T47D (cell line): ENCODE results near the gene GALNT17.

Experiments
- DNase-seq, 2 experiments: peaks; one replicate each; pipeline versions ENCODE4 v3.0.0 to v3.0.0-alpha.2; 2011 to 2012; ENCODE audit warnings: low read depth in 1 of 2, low spot score in 1 of 2
- JUND ChIP-seq: IDR thresholded peaks from 2 replicates; pipeline ENCODE4 v1.6.1; 2012; ENCODE audit warnings: low read depth
- in situ Hi-C: cut with HindIII; loops from 2 replicates; pipeline ENCODE4 v1.10.0; 2016; ENCODE audit warnings: low sequenced_read_pairs, low pct_unique_long_range_greater_than_20kb

Gene GALNT17

GRCh38 chr7:71132127-71132376, at the start of gene GALNT17:
Gene GALNT17, plus strand, starts transcription at chr7:71132144.
- DNase-seq = no peak
- in situ Hi-C loops = no loop called here
- TF ChIP-seq JUND = no peak

- DNase-seq = no peak
- in situ Hi-C loops = no loop called here
- no peak for TF ChIP-seq JUND
Measured at GRCh38 chr7:71095266-71095860, 36.6 kb upstream of the GALNT17 start.

DNA sequence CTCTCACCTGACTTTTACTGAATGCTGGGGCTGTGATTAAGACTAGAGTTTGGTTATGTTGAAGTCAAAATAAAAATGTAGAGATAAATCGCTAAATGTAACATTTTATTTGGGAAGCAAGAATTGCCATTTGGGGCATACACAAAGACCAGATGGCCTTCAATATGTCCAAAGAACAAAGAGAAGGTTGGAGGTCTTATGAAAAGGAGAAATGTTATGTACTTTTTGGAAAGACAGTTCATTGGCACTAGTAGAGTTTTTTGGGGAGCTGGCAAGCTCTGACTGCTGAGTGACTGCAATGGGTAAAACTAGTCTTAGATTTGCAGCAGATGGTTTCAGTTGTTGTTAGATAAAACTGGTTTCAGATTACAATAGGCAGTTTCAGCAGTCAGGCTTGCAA, 35.6 kb upstream of the GALNT17 start:
- TF ChIP-seq JUND = no peak
- in situ Hi-C loops = no loop called here
- no peak for DNase-seq

GRCh38 chr7:71106226-71106625, 25.7 kb upstream of the GALNT17 start:
- TF ChIP-seq JUND = no peak
- DNase-seq = no peak
- in situ Hi-C loops = no loop called here

- DNase-seq = no peak
- TF ChIP-seq JUND = no peak
- in situ Hi-C loops = no loop called here
Measured at GRCh38 chr7:71112436-71112835, 19.5 kb upstream of the GALNT17 start.

DNA sequence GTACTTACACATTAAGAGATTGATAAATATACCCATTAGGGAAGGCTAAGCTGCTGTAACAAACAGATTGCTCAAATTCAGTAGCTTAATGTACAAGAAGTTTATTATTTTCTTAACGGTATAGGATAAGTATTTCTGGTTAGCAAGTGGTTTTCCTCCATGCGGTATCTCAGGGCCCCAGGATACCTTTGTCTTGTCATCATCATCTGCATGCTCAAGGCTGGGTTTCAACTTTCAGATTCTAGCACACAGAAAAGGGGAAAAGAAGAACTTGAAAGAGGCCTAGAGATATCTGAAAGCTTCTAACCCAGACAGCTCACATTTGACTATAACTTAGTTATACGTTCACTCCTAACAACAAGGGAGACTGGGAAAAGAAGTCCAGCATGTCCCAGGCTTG, 11.8 kb upstream of the GALNT17 start:
- DNase-seq = no peak
- TF ChIP-seq JUND = no peak
- in situ Hi-C loops = no loop called here

DNA sequence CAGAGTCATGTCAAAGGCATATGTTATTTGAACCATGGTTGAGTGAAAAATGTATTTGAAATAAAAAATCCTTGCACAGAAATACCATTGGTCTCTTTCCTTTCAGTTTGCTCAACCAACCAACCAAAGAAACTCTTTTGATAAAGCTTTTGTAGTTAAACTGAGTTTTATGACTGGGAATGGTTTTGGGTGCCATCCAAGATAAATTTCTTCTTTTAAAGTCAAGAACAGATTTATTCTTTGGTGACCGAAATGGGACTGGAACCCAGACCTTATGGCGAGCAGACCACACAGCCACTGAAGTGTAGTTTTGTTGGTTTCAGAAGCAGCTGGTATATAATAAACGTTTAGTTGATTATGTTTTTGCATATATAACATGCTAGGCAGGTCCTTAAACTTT, 2.8 kb upstream of the GALNT17 start:
- in situ Hi-C loops = no loop called here
- DNase-seq = no peak
- TF ChIP-seq JUND = no peak

- no peak for DNase-seq
- in situ Hi-C loops = no loop called here
- no peak for TF ChIP-seq JUND
Measured at GRCh38 chr7:71130031-71130679, 1.8 kb upstream of the GALNT17 start.

- no peak for TF ChIP-seq JUND
- in situ Hi-C loops = no loop called here
- DNase-seq = no peak
Measured at GRCh38 chr7:71131256-71132126, 453 bp upstream of the GALNT17 start.

- no peak for DNase-seq
- no peak for TF ChIP-seq JUND
- in situ Hi-C loops = no loop called here
Measured at GRCh38 chr7:71132377-71133231, 660 bp downstream of the GALNT17 start.

DNA sequence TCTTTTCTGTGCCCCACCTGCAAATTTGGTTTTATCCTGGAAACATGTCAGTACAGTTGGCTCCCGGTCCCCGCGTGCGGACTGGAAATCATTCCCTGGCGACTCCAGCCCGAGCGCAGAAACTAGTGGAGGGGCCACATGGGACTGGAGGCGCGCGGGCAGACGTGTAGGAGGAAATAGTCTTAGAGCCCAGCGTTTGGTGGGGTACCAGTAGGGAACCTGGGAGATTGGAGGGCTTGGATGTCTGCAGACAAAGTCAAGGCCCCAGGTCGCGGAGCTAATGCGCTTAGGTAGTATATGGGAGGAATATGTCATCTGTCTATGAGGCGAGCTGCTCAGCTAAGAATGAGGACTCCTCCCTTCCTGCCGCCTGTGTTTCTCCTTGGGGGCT, 1.3 kb downstream of the GALNT17 start:
- in situ Hi-C loops = no loop called here
- no peak for DNase-seq
- no peak for TF ChIP-seq JUND

GRCh38 chr7:71133856-71134255, 1.9 kb downstream of the GALNT17 start:
- in situ Hi-C loops = no loop called here
- DNase-seq = no peak
- TF ChIP-seq JUND = no peak
